CD4-positive, alpha-beta T cell treated with Interleukin-1 beta for 1 hour (primary cell): ENCODE measurements around the gene CLDN17.

Experiments
- DNase-seq, 2 donors: peaks; one replicate each; pipeline ENCODE4 v3.0.0-alpha.2; 2020 to 2022

The CLDN17 gene, protein sequence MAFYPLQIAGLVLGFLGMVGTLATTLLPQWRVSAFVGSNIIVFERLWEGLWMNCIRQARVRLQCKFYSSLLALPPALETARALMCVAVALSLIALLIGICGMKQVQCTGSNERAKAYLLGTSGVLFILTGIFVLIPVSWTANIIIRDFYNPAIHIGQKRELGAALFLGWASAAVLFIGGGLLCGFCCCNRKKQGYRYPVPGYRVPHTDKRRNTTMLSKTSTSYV

DNA sequence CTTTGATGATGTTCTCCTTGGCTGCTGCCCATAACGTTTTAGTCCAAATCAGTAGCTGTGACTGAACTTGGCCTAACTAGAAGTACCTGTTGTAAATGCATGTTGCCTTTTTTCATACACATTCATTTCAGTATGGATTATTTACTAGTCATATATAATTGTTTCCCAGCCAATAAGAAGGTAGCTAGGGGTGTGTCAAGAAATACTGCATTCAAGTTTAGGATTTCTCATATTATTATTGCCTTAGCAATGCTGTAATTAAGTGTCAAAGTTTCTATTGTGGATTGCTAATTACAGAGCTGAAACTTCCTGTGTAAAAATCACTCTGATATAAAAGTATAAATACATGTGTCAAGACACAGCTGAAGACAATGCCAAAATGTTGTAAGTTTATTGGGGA, at the start of gene CLDN17:
Gene CLDN17 (minus strand): TSS at position 101 of the 400 bp plus-strand sequence. CDS start 188 bp downstream, outside the sequence.
- no peak for DNase-seq

DNA sequence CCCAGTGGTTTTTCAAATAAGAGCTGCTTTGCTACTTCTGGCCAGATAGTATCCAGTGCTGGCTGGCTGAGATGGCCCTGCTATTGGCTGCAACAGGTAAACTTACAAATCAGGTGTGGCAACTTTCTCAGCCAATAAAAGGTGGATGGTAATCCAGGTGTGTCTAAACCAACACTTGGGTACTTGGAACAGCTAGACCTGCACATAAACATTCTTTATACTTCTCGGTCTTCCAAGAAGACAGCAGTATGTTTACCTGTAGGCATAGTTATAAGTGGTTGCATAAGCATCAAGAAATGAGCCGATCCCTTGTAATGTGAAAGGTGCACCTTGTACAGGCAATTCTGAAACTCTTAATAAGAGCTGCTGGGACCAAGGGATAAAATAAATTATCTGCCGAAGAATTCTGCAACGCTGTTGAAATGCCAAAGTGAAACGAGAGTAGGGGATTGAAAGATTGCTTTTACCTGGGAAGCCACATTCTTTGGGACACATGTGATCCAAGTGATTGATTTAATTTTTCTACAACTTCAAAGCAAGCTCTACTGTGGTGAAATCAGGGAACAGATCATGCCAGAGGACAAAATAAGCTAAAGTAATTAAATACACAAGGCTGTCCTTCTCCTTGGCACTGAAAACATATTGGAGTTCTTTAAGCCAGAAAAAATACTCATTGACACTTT, 49.6 kb upstream of the CLDN17 start, which contains the start of gene CLDN8:
Gene CLDN8 (minus strand): TSS at position 57 of the 683 bp plus-strand sequence. CDS start 172 bp downstream, outside the sequence.
- DNase-seq = no peak

GRCh38 chr21:30211071-30211470, 44.5 kb upstream of the CLDN17 start:
- no peak for DNase-seq

DNA sequence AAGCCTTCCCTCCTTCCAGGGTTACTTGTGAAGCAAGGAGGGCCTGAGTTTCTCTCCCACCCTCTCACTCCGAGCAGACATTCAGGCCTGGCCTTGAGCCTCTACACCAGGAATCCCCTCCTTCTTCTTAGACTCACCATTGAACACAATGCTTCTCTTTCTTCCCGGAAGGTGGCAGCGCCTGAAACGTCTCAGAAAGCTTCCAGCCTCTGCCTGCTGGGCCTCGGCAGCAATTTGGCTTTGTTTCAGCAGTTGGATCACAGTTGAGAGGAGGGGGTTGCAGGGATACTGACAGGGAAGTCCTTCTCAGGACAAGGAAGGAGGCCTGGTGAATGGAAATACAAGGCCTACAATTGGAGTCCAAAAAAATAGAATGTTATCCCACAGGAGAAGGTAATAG, 43.0 kb upstream of the CLDN17 start:
- DNase-seq = no peak

GRCh38 chr21:30207252-30207579, 40.6 kb upstream of the CLDN17 start:
- DNase-seq = no peak

DNA sequence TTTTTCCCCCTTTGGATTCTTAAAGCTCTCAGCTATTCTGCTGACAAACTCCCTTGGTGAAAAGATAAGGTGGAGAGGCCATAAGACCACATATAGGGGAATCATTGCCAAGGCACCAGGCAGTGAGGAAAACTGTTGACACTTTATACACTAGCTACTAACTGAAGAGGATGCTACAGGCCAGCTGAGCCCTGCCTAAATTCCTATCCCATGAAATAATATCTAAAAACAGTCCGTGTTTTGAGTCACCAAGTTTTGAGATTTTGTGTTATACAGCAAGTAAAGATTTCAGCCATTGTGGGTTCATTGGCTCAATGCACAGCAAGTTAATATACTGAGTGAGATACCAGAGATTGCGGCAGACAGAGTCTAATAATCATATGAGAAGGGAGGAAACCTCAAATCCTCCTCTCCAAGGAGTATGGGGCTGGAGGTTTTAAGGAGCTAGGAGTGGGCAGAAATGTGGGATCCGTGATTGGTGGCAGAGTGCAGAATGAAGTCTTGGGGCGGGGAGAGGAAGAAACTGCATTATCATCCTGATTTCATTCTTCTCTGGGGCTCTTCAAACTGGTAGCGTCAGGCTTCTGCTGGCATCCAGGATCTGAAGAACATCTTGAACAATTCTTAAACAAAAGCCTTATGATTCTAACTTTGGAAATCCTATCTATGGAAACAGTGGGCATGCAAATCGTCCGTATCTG, 40.1 kb upstream of the CLDN17 start:
- DNase-seq = no peak

GRCh38 chr21:30200000-30200399, 33.4 kb upstream of the CLDN17 start:
- DNase-seq = no peak

- DNase-seq = no peak
Measured at GRCh38 chr21:30194701-30195299, 28.2 kb upstream of the CLDN17 start.

DNA sequence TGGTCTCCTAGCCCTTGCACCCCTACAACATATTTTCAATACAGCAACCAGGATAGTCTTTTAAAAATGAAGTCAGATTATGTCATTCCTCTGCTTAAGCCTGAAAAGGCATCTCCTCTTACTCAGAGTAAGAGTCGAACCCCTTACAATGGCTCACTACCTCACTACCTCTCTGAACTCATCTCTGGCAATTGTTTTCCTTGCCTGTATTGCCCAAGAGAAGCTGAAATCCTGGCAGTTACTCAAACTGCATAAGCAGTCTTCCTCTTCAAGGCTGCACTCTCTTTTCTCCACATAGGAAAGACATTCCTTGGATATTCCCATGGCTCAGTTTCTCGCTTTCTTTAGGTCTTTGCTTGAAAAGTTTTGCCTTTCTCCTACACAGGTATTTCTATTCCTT, 26.6 kb upstream of the CLDN17 start:
- no peak for DNase-seq

- no peak for DNase-seq
Measured at GRCh38 chr21:30190554-30190953, 23.9 kb upstream of the CLDN17 start.

DNA sequence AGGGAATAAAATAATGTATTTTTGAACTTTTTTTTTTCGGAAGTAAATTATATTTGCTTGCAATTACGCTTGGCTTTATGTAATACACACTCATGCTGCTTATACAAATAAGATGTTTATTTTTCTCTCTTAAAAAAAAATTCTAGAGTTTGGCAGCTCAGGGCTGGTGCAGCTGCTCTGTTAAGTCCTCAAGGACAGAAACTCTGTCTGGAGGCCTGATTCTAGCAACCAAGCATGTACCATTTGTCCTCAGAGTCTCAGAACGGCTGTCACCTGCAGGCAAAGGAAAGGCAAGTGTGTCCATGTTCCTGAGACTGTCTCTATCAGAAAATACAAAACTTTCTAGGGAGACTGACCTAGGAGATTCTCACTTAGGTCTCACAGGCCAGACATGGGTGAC, 23.2 kb upstream of the CLDN17 start:
- no peak for DNase-seq

DNA sequence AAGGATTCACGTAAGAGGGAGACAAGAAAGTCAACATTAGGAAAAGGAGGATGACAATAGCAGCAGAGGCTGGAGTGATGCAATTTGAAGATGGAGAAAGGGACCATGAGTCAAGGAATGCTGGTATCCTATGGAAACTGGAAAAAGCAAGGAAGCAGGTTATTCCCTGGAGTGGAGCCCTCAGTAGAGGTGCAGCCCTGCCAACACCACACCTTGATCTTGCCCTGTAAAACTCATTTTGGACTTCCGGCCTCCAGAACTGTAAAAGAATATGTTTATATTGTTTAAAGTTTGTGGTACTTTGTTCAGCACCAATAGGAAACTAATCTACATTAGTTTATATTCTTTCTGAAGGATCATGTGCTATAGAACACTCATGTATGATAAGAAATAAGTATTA, 19.6 kb upstream of the CLDN17 start:
- DNase-seq = no peak

DNA sequence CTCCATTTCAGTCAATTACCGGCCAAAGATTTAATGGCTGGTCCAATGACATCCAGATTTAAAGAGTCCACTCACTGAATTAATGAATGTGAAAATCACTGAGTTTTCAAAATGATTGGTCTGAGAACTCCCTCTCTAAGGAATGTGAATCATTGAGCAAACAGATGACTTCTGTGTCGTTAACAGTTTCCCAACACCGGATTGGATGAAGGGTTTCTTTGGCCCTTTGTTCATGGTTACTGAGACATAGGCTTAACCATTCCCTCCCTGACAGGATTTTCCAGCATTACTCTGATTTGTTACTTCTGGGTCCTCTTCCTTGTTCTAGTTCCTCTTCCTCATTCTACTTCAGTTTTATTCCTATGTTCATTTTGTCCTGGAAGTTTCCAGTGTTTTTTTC, 1.5 kb upstream of the CLDN17 start:
- DNase-seq = no peak

GRCh38 chr21:30166171-30166570, 434 bp downstream of the CLDN17 start:
- no peak for DNase-seq

- no peak for DNase-seq
Measured at GRCh38 chr21:30164796-30165195, 1.8 kb downstream of the CLDN17 start.

DNA sequence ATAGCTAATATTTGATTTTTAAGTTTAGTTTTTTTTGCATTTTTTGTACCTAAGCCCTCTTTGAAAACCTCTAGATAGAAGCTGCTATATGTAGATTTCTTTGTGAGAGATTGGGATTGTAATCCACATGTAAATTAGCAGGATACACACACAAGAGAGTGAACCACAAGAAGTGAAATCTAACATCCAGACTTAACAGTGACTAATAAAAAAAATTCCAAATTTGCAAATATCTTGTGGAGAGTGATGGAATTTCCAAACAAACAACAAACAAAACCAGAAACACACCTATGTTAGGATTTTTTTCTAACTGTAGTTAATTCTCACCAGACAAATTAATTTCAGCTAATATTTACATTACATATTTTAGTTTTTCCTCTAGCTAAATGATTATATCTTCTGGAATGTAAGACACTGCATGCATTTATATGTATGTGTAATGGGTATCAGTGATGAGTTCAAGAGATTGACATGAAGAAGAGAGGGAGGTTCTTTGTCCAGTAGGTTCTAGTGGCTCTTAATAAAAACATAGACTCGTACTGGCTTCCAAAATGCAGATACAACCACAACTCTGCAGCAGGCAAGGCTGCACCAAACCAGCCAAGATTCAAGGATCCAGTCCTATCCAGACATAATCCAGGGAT, 12.8 kb downstream of the CLDN17 start:
- no peak for DNase-seq

- DNase-seq = no peak
Measured at GRCh38 chr21:30152792-30153191, 13.8 kb downstream of the CLDN17 start.

GRCh38 chr21:30148906-30149305, 17.7 kb downstream of the CLDN17 start:
- no peak for DNase-seq

DNA sequence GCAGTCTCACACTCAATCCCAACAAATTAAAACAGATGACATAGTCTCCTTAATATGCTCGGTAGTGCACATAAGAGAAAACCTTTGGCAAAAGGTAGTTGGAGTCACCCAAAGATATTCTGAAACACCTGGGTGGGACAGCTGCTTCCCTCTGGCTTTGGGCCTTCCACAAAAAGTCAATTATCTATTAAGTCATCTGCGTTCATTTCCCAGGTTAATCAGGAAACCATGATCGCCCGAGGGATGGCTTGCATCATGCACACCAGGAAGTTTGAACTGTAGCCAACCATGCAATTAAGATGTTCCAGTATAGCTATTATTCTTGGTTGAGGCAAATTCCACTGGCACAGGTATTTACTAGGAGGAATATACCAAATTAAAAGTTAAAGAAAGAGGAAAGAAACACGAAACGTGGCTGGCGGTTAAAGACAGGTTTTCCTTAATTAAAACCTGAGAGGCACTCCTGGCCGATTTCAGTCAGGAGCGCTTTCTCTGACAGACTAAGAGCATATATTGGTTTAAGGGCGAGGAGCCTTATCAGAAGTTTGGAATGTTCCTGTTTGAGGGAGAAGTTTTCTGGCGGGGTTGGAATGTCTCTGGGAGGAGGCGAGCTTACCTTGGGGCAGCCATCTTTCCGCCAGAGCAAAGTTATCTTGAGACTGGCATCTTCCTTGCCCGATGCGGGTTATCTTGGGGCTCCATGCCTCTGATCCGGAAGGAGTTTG, 19.9 kb downstream of the CLDN17 start:
- no peak for DNase-seq

- no peak for DNase-seq
Measured at GRCh38 chr21:30138483-30138882, 28.1 kb downstream of the CLDN17 start.

GRCh38 chr21:30129246-30129645, 37.4 kb downstream of the CLDN17 start:
- no peak for DNase-seq

GRCh38 chr21:30126576-30126975, 40.0 kb downstream of the CLDN17 start:
- DNase-seq = no peak

- DNase-seq = no peak
Measured at GRCh38 chr21:30117631-30118030, 49.0 kb downstream of the CLDN17 start.
